Inflammatory macrophage treated with lipopolysaccharide for 1 hour (primary cell): ENCODE data around the gene PRR16.

Experiments used
- DNase-seq, 2 donors: peaks; one replicate each; pipeline ENCODE4 v3.0.0-alpha.2; 2020 to 2022

PRR16 gene

GRCh38 chr5:120517607-120518252 is 53.6 kb downstream of the PRR16 start:
- DNase-seq, result no peak

GRCh38 chr5:120518581-120518980 is 54.5 kb downstream of the PRR16 start:
- DNase-seq, result no peak

GRCh38 chr5:120527251-120527650 is 63.2 kb downstream of the PRR16 start:
- no peak for DNase-seq

- DNase-seq, result no peak
These were observed 64.5 kb downstream of the PRR16 start for GRCh38 chr5:120528609-120529008.

GRCh38 chr5:120529386-120529785 is 65.3 kb downstream of the PRR16 start:
- no peak for DNase-seq

- DNase-seq, result no peak
These were observed 67.1 kb downstream of the PRR16 start for GRCh38 chr5:120531215-120531614.

GRCh38 chr5:120532835-120533234 is 68.7 kb downstream of the PRR16 start:
- DNase-seq, result no peak

- DNase-seq, result no peak
These were observed 69.5 kb downstream of the PRR16 start for GRCh38 chr5:120533581-120533980.

GRCh38 chr5:120535900-120536299 is 71.8 kb downstream of the PRR16 start:
- DNase-seq, result no peak

- DNase-seq, result no peak
These were observed 74.0 kb downstream of the PRR16 start for GRCh38 chr5:120538149-120538548.

- no peak for DNase-seq
These were observed 74.5 kb downstream of the PRR16 start for GRCh38 chr5:120538644-120539043.

GRCh38 chr5:120539471-120539870 is 75.4 kb downstream of the PRR16 start:
- no peak for DNase-seq

- DNase-seq, result no peak
These were observed 76.0 kb downstream of the PRR16 start for GRCh38 chr5:120540097-120540496.

GRCh38 chr5:120544043-120544442 is 79.9 kb downstream of the PRR16 start:
- DNase-seq, result no peak

GRCh38 chr5:120545007-120545406 is 80.9 kb downstream of the PRR16 start:
- no peak for DNase-seq

GRCh38 chr5:120545951-120546350 is 81.9 kb downstream of the PRR16 start:
- DNase-seq, result peak in 1 of 2 donors; percentile 2

- no peak for DNase-seq
These were observed 82.8 kb downstream of the PRR16 start for GRCh38 chr5:120546922-120547321.

- DNase-seq, result no peak
These were observed 86.3 kb downstream of the PRR16 start for GRCh38 chr5:120550358-120550757.

GRCh38 chr5:120552638-120553037 is 88.5 kb downstream of the PRR16 start:
- DNase-seq, result no peak

GRCh38 chr5:120555345-120555744 is 91.2 kb downstream of the PRR16 start:
- DNase-seq, result no peak

GRCh38 chr5:120564013-120564412 is 99.9 kb downstream of the PRR16 start:
- DNase-seq, result no peak

- no peak for DNase-seq
These were observed 103.0 kb downstream of the PRR16 start for GRCh38 chr5:120567066-120567465.

GRCh38 chr5:120567921-120568320 is 103.8 kb downstream of the PRR16 start:
- DNase-seq, result no peak

GRCh38 chr5:120568711-120569110 is 104.6 kb downstream of the PRR16 start:
- no peak for DNase-seq

- no peak for DNase-seq
These were observed 112.5 kb downstream of the PRR16 start for GRCh38 chr5:120576588-120576987.
